GM19193 (cell line): Measurements from ENCODE around the gene LNX2.

Experiments
- POLR2A ChIP-seq: IDR thresholded peaks from 4 replicates; pipeline ENCODE4 v1.6.1; 2011; ENCODE audit not compliant: insufficient read depth, insufficient read length; ENCODE audit errors: extremely low read depth

The LNX2 gene

GRCh38 chr13:27524981-27525975 is 95.1 kb downstream of the LNX2 start:
- no peak for TF ChIP-seq POLR2A

GRCh38 chr13:27523346-27524073 is 96.8 kb downstream of the LNX2 start:
- TF ChIP-seq POLR2A, result no peak

GRCh38 chr13:27522847-27523246 is 97.5 kb downstream of the LNX2 start:
- TF ChIP-seq POLR2A, result no peak

GRCh38 chr13:27516103-27516502 is 104.2 kb downstream of the LNX2 start:
- TF ChIP-seq POLR2A, result no peak

- TF ChIP-seq POLR2A, result no peak
Observed at GRCh38 chr13:27510082-27510481, 110.2 kb downstream of the LNX2 start.

GRCh38 chr13:27508802-27509201 is 111.5 kb downstream of the LNX2 start:
- TF ChIP-seq POLR2A, result no peak

GRCh38 chr13:27505792-27506191 is 114.5 kb downstream of the LNX2 start:
- TF ChIP-seq POLR2A, result no peak

GRCh38 chr13:27504868-27505194 is 115.5 kb downstream of the LNX2 start:
- TF ChIP-seq POLR2A, result no peak

- TF ChIP-seq POLR2A, result no peak
Observed at GRCh38 chr13:27504128-27504867, 116.0 kb downstream of the LNX2 start.

- TF ChIP-seq POLR2A, result no peak
Observed at GRCh38 chr13:27500806-27501534, 119.4 kb downstream of the LNX2 start.

GRCh38 chr13:27497563-27498230 is 122.6 kb downstream of the LNX2 start:
- no peak for TF ChIP-seq POLR2A

- no peak for TF ChIP-seq POLR2A
Observed at GRCh38 chr13:27496536-27497273, 123.6 kb downstream of the LNX2 start.

GRCh38 chr13:27496006-27496405 is 124.3 kb downstream of the LNX2 start:
- TF ChIP-seq POLR2A, result no peak
